Ascending aorta (tissue), 2 donors: ENCODE measurements around the gene IL23A. TPM values are rescaled to one million over a fixed set of nuclear protein-coding genes. Genes with fewer than 3 reads are reported as not detected.
A peak's percentile ranks its signal among the peaks of the same experiment; 100 is the strongest.

Experiments
- DNase-seq, 2 donors: peaks; one replicate each; pipeline ENCODE4 v3.0.0-alpha.2; 2019; ENCODE audit warnings: low spot score in 2 of 2
- H3K27ac ChIP-seq, 2 donors: fragments of 200-600 bp; sonication (generic); one replicate each; pipeline ENCODE4 v1.5.1; 2016 to 2017; ENCODE audit warnings: mild to moderate bottlenecking in 1 of 2
- H3K27me3 ChIP-seq: fragments of 200-600 bp; sonication (generic); one replicate; pipeline ENCODE4 v1.5.1; 2017
- H3K36me3 ChIP-seq, 2 donors: fragments of 200-600 bp; sonication (generic); one replicate each; pipeline ENCODE4 v1.5.1; 2016
- H3K4me1 ChIP-seq, 2 donors: fragments of 200-600 bp; sonication (generic); one replicate each; pipeline ENCODE4 v1.5.1; 2016 to 2017; ENCODE audit warnings: mild to moderate bottlenecking in 1 of 2
- H3K4me3 ChIP-seq, 2 donors: fragments of 200-600 bp; sonication (generic); one replicate each; pipeline ENCODE4 v1.5.1; 2016 to 2017; ENCODE audit warnings: mild to moderate bottlenecking in 1 of 2
- H3K9me3 ChIP-seq, 2 donors: fragments of 200-600 bp; sonication (generic); one replicate each; pipeline ENCODE4 v1.5.1; 2016
- intact Hi-C: fragments of 100-400 bp; cut with DNase I; formaldehyde crosslinking; loops from one replicate; pipeline ENCODE4 v1.15.1; 2023
- total RNA-seq: library from RNA; depleted of rRNA; stranded (reverse); fragments of >200 nt; gene quantifications from one replicate; pipeline ENCODE4 v1.1.0, GENCODE V29; 2016
- TF ChIP-seq, protein P1 (sequence below), 3 experiments: fragments of 200-600 bp in 2 of 3; fragments of 450-650 bp in 1 of 3; sonication (generic) in 2 of 3; IDR thresholded peaks; one replicate each; pipeline ENCODE4 v1.5.1; 2016 to 2019; ENCODE audit warnings: antibody characterized with exemption in 3 of 3, mild to moderate bottlenecking in 1 of 3, moderate library complexity in 1 of 3

The IL23A gene
- total RNA-seq, 1 donor from 2014 or later = not detected

GRCh38 chr12:56299308-56299852, 39.3 kb upstream of the IL23A start:
- Histone ChIP-seq H3K27ac (peak overlapping the region; percentile 91 to 96), H3K27me3 (no peaks in the 10 kb centered on the region), H3K36me3 (peaks cover 3 to 11% of the 10 kb centered on the region in 2 donors), H3K9me3 (no peaks in the 10 kb centered on the region), H3K4me1 (peaks cover 9 to 25% of the 10 kb centered on the region in 2 donors), H3K4me3 (peak overlapping the region; percentile 82 to 93)
- intact Hi-C loops = no loop called here
- no peak for DNase-seq
- TF ChIP-seq, protein P1, sequence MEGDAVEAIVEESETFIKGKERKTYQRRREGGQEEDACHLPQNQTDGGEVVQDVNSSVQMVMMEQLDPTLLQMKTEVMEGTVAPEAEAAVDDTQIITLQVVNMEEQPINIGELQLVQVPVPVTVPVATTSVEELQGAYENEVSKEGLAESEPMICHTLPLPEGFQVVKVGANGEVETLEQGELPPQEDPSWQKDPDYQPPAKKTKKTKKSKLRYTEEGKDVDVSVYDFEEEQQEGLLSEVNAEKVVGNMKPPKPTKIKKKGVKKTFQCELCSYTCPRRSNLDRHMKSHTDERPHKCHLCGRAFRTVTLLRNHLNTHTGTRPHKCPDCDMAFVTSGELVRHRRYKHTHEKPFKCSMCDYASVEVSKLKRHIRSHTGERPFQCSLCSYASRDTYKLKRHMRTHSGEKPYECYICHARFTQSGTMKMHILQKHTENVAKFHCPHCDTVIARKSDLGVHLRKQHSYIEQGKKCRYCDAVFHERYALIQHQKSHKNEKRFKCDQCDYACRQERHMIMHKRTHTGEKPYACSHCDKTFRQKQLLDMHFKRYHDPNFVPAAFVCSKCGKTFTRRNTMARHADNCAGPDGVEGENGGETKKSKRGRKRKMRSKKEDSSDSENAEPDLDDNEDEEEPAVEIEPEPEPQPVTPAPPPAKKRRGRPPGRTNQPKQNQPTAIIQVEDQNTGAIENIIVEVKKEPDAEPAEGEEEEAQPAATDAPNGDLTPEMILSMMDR (IDR thresholded peaks at IDR 0.05) = no peak

- Histone ChIP-seq H3K4me3 (peak within 1 kb of the TSS; percentile 82 to 93), H3K9me3 (no peaks in the 10 kb centered on the region), H3K27ac (peak within 1 kb of the TSS; percentile 91 to 96), H3K27me3 (no peaks in the 10 kb centered on the region), H3K4me1 (peaks cover 9 to 25% of the 10 kb centered on the region in 2 donors), H3K36me3 (peaks cover 3 to 13% of the 10 kb centered on the region in 2 donors)
- TF ChIP-seq, protein P1 (IDR thresholded peaks at IDR 0.05) = no peak
- peak; percentile 98 to 100 for DNase-seq
- intact Hi-C loops = loop anchor here (1.0 to 2.0 kb wide), 4 partner anchors 16 to 76 kb away; partner anchors contain the start of genes COQ10A, NABP2 and PAN2
These were observed 38.6 kb upstream of the IL23A start, which contains the start of gene CS for GRCh38 chr12:56299853-56300643. TSS of gene CS (minus strand) at chr12:56300330. CDS start at chr12:56300201, 129 bp downstream.

DNA sequence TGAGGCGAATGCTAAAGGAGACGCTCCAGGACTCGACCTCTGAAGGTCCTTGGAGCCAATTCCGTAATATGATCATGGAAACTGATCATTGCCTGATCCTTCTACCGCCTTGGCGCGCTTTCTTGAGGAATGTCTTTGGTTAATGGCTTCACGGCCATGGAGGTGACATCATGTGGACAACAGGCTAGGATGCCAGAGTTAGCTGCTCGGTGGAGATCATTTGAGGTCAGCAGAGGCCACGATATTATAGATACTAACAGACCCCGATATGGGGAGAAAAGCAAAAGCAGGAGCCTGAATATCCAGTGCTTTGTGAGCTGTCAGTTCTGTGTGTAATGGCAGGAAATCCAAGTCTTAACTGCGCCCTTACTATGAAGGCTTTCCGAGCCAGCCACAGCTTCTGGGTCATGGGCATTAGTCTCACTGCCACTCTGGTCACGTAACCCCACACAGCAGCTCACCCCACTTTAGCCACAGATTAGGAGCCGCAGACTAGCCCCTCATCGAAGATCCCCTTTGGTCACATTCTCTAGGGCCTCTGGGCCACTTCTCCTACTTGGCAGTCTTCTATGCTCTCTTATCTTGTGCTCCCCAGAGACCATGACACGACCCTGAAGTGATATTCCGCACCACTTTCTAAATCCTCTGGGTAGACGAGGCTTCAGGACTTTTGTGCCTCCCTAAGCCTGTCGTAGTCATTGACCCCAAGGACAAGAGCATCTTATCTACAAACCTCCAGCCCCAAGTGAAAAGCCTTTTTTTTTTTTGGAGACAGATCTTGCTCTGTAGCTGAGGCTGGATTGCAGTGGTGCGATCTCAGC, 37.8 kb upstream of the IL23A start:
- Histone ChIP-seq H3K4me3 (peak overlapping the region; percentile 82 to 93), H3K4me1 (peaks cover 9 to 25% of the 10 kb centered on the region in 2 donors), H3K27ac (peak overlapping the region; percentile 91 to 96), H3K9me3 (no peaks in the 10 kb centered on the region), H3K27me3 (no peaks in the 10 kb centered on the region), H3K36me3 (peaks cover 3 to 20% of the 10 kb centered on the region in 2 donors)
- TF ChIP-seq, protein P1 (IDR thresholded peaks at IDR 0.05) = no peak
- no peak for DNase-seq
- intact Hi-C loops = loop anchor here (1.0 to 2.0 kb wide), 4 partner anchors 15 to 77 kb away; partner anchors contain the start of genes COQ10A, NABP2 and PAN2

- intact Hi-C loops = no loop called here
- peaks cover 20 to 41% of the 10 kb centered on the region in 2 donors for H3K36me3 ChIP-seq
- TF ChIP-seq, protein P1 (IDR thresholded peaks at IDR 0.05) = no peak
- DNase-seq = no peak
- no peaks in the 10 kb centered on the region for H3K9me3 ChIP-seq
- no peak overlapping the region for H3K27ac ChIP-seq
- H3K27me3 ChIP-seq = no peaks in the 10 kb centered on the region
- H3K4me1 ChIP-seq = peaks cover 0 to 10% of the 10 kb centered on the region in 2 donors
- H3K4me3 ChIP-seq = no peak overlapping the region
These were observed 34.4 kb upstream of the IL23A start for GRCh38 chr12:56304276-56304675.

GRCh38 chr12:56304872-56305590, 33.7 kb upstream of the IL23A start:
- Histone ChIP-seq H3K4me1 (peaks cover 0 to 9% of the 10 kb centered on the region in 2 donors), H3K9me3 (no peaks in the 10 kb centered on the region), H3K27me3 (no peaks in the 10 kb centered on the region), H3K4me3 (no peak overlapping the region), H3K27ac (no peak overlapping the region), H3K36me3 (peaks cover 27 to 44% of the 10 kb centered on the region in 2 donors)
- DNase-seq = no peak
- TF ChIP-seq, protein P1 (IDR thresholded peaks at IDR 0.05) = no peak
- intact Hi-C loops = no loop called here
